GM19395 (cell line): ENCODE results near the gene PLD4.
"Not testable (repeated sequence)": the region's sequence is repeated elsewhere in the genome, so short reads cannot be mapped to it uniquely, and the experiment has no call there.

ENCODE experiments used
- ATAC-seq: cut with Tn5 transposase; IDR thresholded peaks from one replicate; pipeline ENCODE4 v1.9.1; 2021; ENCODE audit warnings: mild to moderate bottlenecking, moderate library complexity; ENCODE audit not compliant: unreplicated experiment

Gene PLD4

GRCh38 chr14:104924421-104925213 is at the start of gene PLD4:
Gene PLD4, plus strand, starts transcription at chr14:104924879. Its CDS starts 2,262 bp downstream, at chr14:104927141.
- no peak for ATAC-seq

GRCh38 chr14:104875412-104875751 is 49.3 kb upstream of the PLD4 start:
- ATAC-seq: no peak

- ATAC-seq: no peak
Observed at GRCh38 chr14:104875811-104876210, 48.9 kb upstream of the PLD4 start.

GRCh38 chr14:104876251-104876699 is 48.4 kb upstream of the PLD4 start:
- ATAC-seq: no peak

- no peak for ATAC-seq
Observed at GRCh38 chr14:104877066-104877805, 47.4 kb upstream of the PLD4 start.

- no peak for ATAC-seq
Observed at GRCh38 chr14:104877806-104878550, 46.7 kb upstream of the PLD4 start.

GRCh38 chr14:104878582-104878981 is 46.1 kb upstream of the PLD4 start:
- ATAC-seq: no peak

- no peak for ATAC-seq
Observed at GRCh38 chr14:104879201-104879982, 45.3 kb upstream of the PLD4 start.

- no peak for ATAC-seq
Observed at GRCh38 chr14:104879983-104880565, 44.6 kb upstream of the PLD4 start.

GRCh38 chr14:104880584-104881210 is 44.0 kb upstream of the PLD4 start:
- ATAC-seq: no peak

GRCh38 chr14:104881369-104881979 is 43.2 kb upstream of the PLD4 start:
- ATAC-seq: no peak

- ATAC-seq: no peak
Observed at GRCh38 chr14:104882325-104882973, 42.2 kb upstream of the PLD4 start.

GRCh38 chr14:104882991-104883660 is 41.6 kb upstream of the PLD4 start:
- no peak for ATAC-seq

GRCh38 chr14:104883681-104884361 is 40.9 kb upstream of the PLD4 start:
- no peak for ATAC-seq

- ATAC-seq: not testable (repeated sequence)
Observed at GRCh38 chr14:104884381-104884780, 40.3 kb upstream of the PLD4 start.

- no peak for ATAC-seq
Observed at GRCh38 chr14:104885031-104885972, 39.4 kb upstream of the PLD4 start.
